Stimulated activated CD4-positive, alpha-beta T cell treated with anti-CD3 and anti-CD28 coated beads, Interleukin-4, amount 100 ng/mL, for 1 hour (primary cell): ENCODE data around the gene DHPS.
"Not testable (repeated sequence)": the region's sequence is repeated elsewhere in the genome, so short reads cannot be mapped to it uniquely, and the experiment has no call there.

Experiments
- DNase-seq: peaks from one replicate; pipeline ENCODE4 v3.0.0-alpha.2; 2020

Gene DHPS

GRCh38 chr19:12705169-12705568, 23.5 kb upstream of the DHPS start:
- no peak for DNase-seq

- DNase-seq: no peak
Measured at GRCh38 chr19:12703046-12703445, 21.4 kb upstream of the DHPS start.

- DNase-seq: no peak
Measured at GRCh38 chr19:12701596-12702282, 20.1 kb upstream of the DHPS start.

GRCh38 chr19:12698138-12698537, 16.5 kb upstream of the DHPS start:
- DNase-seq: no peak

GRCh38 chr19:12697425-12697824, 15.7 kb upstream of the DHPS start:
- DNase-seq: not testable (repeated sequence)

GRCh38 chr19:12696366-12697335, 15.0 kb upstream of the DHPS start, which contains the start of gene FBXW9:
Gene FBXW9, minus strand, starts transcription at chr19:12696631. Its CDS starts 50 bp downstream, at chr19:12696581.
- peak; percentile 98 for DNase-seq

- peak; percentile 18 for DNase-seq
Measured at GRCh38 chr19:12695997-12696365, 14.3 kb upstream of the DHPS start.

- no peak for DNase-seq
Measured at GRCh38 chr19:12695514-12695913, 13.8 kb upstream of the DHPS start.

- no peak for DNase-seq
Measured at GRCh38 chr19:12695096-12695495, 13.4 kb upstream of the DHPS start.

- DNase-seq: no peak
Measured at GRCh38 chr19:12694641-12695040, 13.0 kb upstream of the DHPS start.

- DNase-seq: no peak
Measured at GRCh38 chr19:12692960-12693359, 11.3 kb upstream of the DHPS start.

- no peak for DNase-seq
Measured at GRCh38 chr19:12689581-12690216, 8.0 kb upstream of the DHPS start.

- no peak for DNase-seq
Measured at GRCh38 chr19:12689012-12689411, 7.3 kb upstream of the DHPS start.

- no peak for DNase-seq
Measured at GRCh38 chr19:12687496-12688196, 6.0 kb upstream of the DHPS start, which contains the start of gene GNG14. Gene GNG14, plus strand, starts transcription at chr19:12687998. Its CDS starts 51 bp downstream, at chr19:12688049.

GRCh38 chr19:12685831-12686230, 4.2 kb upstream of the DHPS start:
- no peak for DNase-seq

GRCh38 chr19:12680034-12680433, 1.6 kb downstream of the DHPS start:
- DNase-seq: no peak

GRCh38 chr19:12678039-12678438, 3.6 kb downstream of the DHPS start:
- not testable (repeated sequence) for DNase-seq

GRCh38 chr19:12676928-12677327, 4.8 kb downstream of the DHPS start:
- DNase-seq: no peak

GRCh38 chr19:12676384-12676792, 5.3 kb downstream of the DHPS start:
- peak; percentile 88 for DNase-seq

GRCh38 chr19:12675940-12676339, 5.7 kb downstream of the DHPS start:
- no peak for DNase-seq

GRCh38 chr19:12675399-12675798, 6.3 kb downstream of the DHPS start:
- DNase-seq: no peak

GRCh38 chr19:12672744-12673143, 8.9 kb downstream of the DHPS start:
- no peak for DNase-seq
